Left ventricle myocardium inferior (tissue), 1 donor: ENCODE results near the gene PTPRN2. TPM values are rescaled to one million over a fixed set of nuclear protein-coding genes. Genes with fewer than 3 reads are reported as not detected.

Experiments
- DNase-seq: peaks from one replicate; pipeline ENCODE4 v3.0.0-alpha.2; 2020
- H3K27ac ChIP-seq: fragments of 200-600 bp; replicated peaks from 2 replicates; pipeline ENCODE4 v1.8.0; 2021
- H3K27me3 ChIP-seq: fragments of 200-600 bp; 2 replicates; pipeline ENCODE4 v1.8.0; 2021; ENCODE audit warnings: low read depth
- H3K36me3 ChIP-seq: fragments of 200-600 bp; 2 replicates; pipeline ENCODE4 v1.8.0; 2021
- H3K4me1 ChIP-seq: fragments of 200-600 bp; 2 replicates; pipeline ENCODE4 v1.8.0; 2021
- H3K4me3 ChIP-seq: fragments of 200-600 bp; 2 replicates; pipeline ENCODE4 v1.8.0; 2021; ENCODE audit warnings: mild to moderate bottlenecking, moderate library complexity
- H3K9me3 ChIP-seq: fragments of 200-600 bp; replicated peaks from 2 replicates; pipeline ENCODE4 v1.8.0; 2021
- intact Hi-C: fragments of 100-400 bp; cut with micrococcal nuclease; formaldehyde crosslinking; loops from one replicate; pipeline ENCODE4 v1.11.0; 2022
- total RNA-seq: library from RNA; stranded (reverse); fragmentation: NEBNext Ultra II Directional; extraction: Animal tissue kit (Norgen Biotek cat#: 25700); gene quantifications from one replicate; pipeline ENCODE4 v1.2.1, GENCODE V29; 2021
- TF ChIP-seq, protein P1 (sequence below): fragments of 200-600 bp; IDR thresholded peaks from 2 replicates; pipeline ENCODE4 v1.8.0; 2021; ENCODE audit warnings: antibody characterized with exemption, mild to moderate bottlenecking, borderline replicate concordance
- donor health status: DM: no; HTN: yes; CAD: no; lungs with severe emphysema.

The PTPRN2 gene
- total RNA-seq, 1 donor from 2014 or later = 1.3 TPM

DNA sequence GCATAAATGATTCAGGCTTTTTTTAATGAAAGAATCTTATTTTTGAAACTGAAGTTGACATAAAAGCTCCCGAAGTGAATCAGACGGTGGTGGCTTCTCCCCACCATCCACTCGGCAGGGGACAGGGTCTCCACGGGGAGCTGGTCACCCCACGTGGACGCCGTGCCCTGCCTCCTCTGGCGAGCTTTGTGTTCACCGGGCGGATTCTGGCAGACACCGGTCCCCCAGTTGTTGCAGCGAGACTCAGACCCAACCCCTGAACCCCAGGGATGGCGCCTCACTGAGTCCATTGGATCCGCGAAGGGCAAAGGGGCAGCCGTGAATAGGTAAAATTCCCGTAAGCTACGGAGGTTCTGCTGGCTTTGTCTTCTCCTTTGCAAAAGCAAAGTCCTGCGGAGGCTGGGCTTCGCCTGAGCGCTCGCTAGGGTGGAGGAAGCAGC lies 38.4 kb downstream of the PTPRN2 start:
- Histone ChIP-seq H3K4me3 (peak overlapping the region; percentile 53), H3K27ac (no peak overlapping the region), H3K4me1 (peaks cover 13% of the 10 kb centered on the region), H3K36me3 (no peaks in the 10 kb centered on the region), H3K9me3 (no peaks in the 10 kb centered on the region), H3K27me3 (peaks cover 75% of the 10 kb centered on the region)
- DNase-seq = no peak
- intact Hi-C loops = no loop called here
- TF ChIP-seq, protein P1, sequence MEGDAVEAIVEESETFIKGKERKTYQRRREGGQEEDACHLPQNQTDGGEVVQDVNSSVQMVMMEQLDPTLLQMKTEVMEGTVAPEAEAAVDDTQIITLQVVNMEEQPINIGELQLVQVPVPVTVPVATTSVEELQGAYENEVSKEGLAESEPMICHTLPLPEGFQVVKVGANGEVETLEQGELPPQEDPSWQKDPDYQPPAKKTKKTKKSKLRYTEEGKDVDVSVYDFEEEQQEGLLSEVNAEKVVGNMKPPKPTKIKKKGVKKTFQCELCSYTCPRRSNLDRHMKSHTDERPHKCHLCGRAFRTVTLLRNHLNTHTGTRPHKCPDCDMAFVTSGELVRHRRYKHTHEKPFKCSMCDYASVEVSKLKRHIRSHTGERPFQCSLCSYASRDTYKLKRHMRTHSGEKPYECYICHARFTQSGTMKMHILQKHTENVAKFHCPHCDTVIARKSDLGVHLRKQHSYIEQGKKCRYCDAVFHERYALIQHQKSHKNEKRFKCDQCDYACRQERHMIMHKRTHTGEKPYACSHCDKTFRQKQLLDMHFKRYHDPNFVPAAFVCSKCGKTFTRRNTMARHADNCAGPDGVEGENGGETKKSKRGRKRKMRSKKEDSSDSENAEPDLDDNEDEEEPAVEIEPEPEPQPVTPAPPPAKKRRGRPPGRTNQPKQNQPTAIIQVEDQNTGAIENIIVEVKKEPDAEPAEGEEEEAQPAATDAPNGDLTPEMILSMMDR = no peak

DNA sequence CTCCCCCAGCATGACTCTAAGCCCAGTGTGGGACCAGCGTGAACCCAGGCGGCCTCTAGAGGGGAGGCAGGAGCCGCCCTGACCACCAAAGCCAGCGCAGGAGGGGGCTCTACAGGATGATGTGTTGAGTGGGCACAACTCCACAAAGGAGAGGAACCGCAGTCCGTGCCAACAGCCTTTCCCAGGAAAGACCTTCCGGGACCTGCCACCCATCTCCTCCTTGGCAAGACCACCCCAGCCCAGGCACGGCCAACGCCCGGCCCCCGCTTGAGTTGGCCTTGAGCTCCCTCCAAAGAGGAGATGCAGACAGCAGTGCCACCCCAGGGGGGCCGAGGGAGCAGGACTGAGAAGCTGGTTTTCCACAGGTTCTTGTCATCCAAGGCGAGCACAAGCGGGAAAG lies 38.9 kb downstream of the PTPRN2 start:
- no peaks in the 10 kb centered on the region for H3K36me3 ChIP-seq
- peaks cover 74% of the 10 kb centered on the region for H3K27me3 ChIP-seq
- no peak for DNase-seq
- peaks cover 13% of the 10 kb centered on the region for H3K4me1 ChIP-seq
- intact Hi-C loops = no loop called here
- TF ChIP-seq, protein P1 = no peak
- H3K9me3 ChIP-seq = no peaks in the 10 kb centered on the region
- peak overlapping the region; percentile 53 for H3K4me3 ChIP-seq
- no peak overlapping the region for H3K27ac ChIP-seq

DNA sequence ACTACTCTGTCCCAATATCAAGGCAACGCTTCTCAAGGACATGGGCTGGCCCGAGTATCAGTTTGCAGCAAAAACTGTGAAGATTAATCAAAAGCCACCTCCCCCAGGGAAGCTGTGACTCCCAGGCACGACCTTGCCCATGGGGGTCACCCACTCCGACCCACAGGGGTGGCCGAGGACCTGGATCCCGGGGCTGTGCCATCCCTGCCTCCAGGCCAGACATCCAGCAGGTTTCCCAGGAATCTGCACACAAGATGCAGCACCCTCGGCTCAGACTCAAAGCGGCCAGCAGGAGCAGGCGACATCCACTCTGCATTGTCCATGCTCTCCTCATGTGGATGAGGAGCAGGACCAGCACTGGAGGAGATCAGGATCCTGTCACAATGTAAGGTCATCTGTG lies 39.8 kb downstream of the PTPRN2 start:
- H3K36me3 ChIP-seq = no peaks in the 10 kb centered on the region
- H3K9me3 ChIP-seq = no peaks in the 10 kb centered on the region
- intact Hi-C loops = no loop called here
- H3K27me3 ChIP-seq = peaks cover 65% of the 10 kb centered on the region
- no peak overlapping the region for H3K27ac ChIP-seq
- TF ChIP-seq, protein P1 = no peak
- H3K4me1 ChIP-seq = peaks cover 13% of the 10 kb centered on the region
- no peak for DNase-seq
- no peak overlapping the region for H3K4me3 ChIP-seq

DNA sequence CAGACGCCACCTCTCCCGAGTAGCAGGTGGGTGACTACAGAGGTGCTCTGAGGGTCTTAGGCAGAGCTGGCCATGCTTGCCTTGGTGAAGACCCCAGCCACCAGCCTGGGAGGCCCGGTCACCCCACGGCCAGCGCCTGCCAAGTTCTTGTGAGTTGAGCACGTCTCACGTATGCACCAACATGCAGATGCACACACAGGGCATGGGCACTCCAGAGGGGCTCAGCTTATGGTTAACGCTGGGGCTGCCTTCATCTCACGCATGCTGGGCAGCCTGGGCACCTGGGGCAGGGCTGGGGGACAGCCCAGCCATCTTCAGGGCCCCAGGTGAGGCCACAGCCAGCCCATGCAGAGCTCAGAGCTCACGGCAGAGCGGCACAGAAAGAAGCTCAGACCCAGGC lies 41.0 kb downstream of the PTPRN2 start:
- H3K4me3 ChIP-seq = no peak overlapping the region
- peaks cover 69% of the 10 kb centered on the region for H3K27me3 ChIP-seq
- H3K36me3 ChIP-seq = no peaks in the 10 kb centered on the region
- no peak for DNase-seq
- peaks cover 13% of the 10 kb centered on the region for H3K4me1 ChIP-seq
- no peak overlapping the region for H3K27ac ChIP-seq
- TF ChIP-seq, protein P1 = no peak
- intact Hi-C loops = no loop called here
- H3K9me3 ChIP-seq = no peaks in the 10 kb centered on the region

DNA sequence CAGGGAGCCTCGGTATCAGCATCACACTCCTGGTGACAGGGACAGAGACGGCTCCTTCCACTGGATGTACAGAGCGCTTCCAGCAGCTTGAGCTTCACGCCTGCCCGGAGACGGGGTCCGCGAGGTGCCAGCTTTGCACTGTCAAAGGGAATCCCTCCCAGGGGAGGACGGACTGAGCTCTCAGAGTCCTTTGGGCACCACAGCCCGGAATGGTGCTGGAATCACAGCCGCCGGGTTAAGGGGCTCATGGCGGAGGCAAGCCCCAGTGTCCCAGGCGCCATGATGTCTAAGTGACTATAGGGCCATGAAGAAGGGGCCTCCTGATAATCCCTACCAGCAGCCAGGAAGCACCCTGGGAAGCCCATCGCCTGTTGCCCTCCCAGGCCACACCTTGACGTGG lies 41.4 kb downstream of the PTPRN2 start:
- Histone ChIP-seq H3K27me3 (peaks cover 69% of the 10 kb centered on the region), H3K36me3 (no peaks in the 10 kb centered on the region), H3K4me3 (no peak overlapping the region), H3K9me3 (no peaks in the 10 kb centered on the region), H3K27ac (no peak overlapping the region), H3K4me1 (peaks cover 13% of the 10 kb centered on the region)
- TF ChIP-seq, protein P1 = no peak
- DNase-seq = no peak
- intact Hi-C loops = no loop called here

DNA sequence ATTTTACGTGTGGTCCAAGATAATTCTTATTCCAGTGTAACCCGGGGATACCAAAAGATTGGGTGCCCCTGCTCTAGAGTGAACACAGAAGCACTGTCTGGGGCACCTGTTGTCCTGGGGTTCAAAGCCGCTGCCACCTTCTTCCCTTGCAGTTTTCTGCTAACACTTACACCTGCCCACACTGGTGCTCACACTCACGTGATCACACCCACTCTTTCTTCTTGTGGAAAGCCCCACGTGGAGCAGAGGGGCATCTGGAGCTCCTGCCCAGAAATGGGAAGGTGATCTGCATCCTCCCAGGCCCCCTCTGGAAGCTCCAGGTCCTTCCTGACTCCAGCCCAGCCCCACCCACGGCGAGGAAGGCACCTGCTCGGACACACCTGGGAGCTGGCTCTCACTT lies 42.9 kb downstream of the PTPRN2 start:
- H3K27me3 ChIP-seq = peaks cover 58% of the 10 kb centered on the region
- intact Hi-C loops = no loop called here
- no peak overlapping the region for H3K27ac ChIP-seq
- peaks cover 19% of the 10 kb centered on the region for H3K4me1 ChIP-seq
- H3K36me3 ChIP-seq = no peaks in the 10 kb centered on the region
- H3K4me3 ChIP-seq = no peak overlapping the region
- H3K9me3 ChIP-seq = no peaks in the 10 kb centered on the region
- DNase-seq = no peak
- TF ChIP-seq, protein P1 = no peak
